ENCODE results near the gene MORN1. TPM values are rescaled to one million over a fixed set of nuclear protein-coding genes. Genes with fewer than 3 reads are reported as not detected.

The MORN1 gene
- total and polyA plus RNA-seq, 4 donors, result 2.3 to 6.9 (median 3.6) TPM

- TF ChIP-seq, protein P1, sequence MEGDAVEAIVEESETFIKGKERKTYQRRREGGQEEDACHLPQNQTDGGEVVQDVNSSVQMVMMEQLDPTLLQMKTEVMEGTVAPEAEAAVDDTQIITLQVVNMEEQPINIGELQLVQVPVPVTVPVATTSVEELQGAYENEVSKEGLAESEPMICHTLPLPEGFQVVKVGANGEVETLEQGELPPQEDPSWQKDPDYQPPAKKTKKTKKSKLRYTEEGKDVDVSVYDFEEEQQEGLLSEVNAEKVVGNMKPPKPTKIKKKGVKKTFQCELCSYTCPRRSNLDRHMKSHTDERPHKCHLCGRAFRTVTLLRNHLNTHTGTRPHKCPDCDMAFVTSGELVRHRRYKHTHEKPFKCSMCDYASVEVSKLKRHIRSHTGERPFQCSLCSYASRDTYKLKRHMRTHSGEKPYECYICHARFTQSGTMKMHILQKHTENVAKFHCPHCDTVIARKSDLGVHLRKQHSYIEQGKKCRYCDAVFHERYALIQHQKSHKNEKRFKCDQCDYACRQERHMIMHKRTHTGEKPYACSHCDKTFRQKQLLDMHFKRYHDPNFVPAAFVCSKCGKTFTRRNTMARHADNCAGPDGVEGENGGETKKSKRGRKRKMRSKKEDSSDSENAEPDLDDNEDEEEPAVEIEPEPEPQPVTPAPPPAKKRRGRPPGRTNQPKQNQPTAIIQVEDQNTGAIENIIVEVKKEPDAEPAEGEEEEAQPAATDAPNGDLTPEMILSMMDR (IDR thresholded peaks at IDR 0.05; ENCODE audit: low read depth, low read length, missing input control), result no peak
These were observed 18.5 kb downstream of the MORN1 start (continued) for GRCh38 chr1:2372551-2373490.

DNA sequence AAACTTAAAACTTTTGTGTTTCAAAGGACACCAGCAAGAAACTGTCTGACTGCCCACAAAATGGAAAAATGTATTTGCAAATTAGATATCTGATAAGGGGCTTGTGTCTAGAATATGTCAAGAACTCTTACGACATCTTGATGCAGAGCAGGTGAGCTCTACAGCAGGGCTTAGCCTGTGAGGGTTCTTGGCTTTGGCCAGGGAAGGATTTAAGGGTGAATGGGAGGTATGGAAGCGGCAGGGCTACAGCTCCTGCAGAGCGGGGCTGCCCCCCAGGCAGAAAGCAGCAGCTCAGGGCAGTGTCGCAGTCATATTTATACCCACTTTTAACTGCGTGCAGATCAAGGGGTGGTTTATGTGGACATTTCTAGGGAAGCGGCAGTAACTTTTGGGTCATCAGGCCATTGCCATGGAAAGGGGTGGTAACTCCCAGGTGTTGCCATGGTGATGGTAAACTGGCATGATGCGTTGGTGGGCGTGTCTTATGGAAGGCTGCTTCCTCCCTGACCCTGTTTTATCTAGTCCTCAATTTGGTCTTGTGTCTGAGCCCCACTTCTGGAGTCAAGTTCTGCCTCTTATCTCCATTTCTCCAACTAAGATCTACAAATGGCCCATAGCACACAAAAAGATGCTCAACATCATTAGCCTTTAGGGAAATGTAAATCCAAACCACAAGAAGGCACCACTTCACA lies 23.2 kb downstream of the MORN1 start:
- no peak for DNase-seq (ENCODE audit: low spot score)
- H3K27me3 ChIP-seq (ENCODE audit: control insufficient read depth in 4 of 4, insufficient read depth in 4 of 4, low read length in 3 of 4), result no peaks in the 10 kb centered on the region
- no peak overlapping the region for H3K27ac ChIP-seq (ENCODE audit: low read depth in 1 of 2, low read length in 2 of 2)
- no peak overlapping the region for H3K4me3 ChIP-seq (ENCODE audit: low read depth in 1 of 3, low read length in 3 of 3)
- H3K36me3 ChIP-seq (ENCODE audit: control insufficient read depth in 4 of 4, insufficient read depth in 3 of 4, low read depth in 1 of 4, low read length in 3 of 4), result peaks cover 0 to 3% (median 0%) of the 10 kb centered on the region in 4 donors
- WGBS, result 96% methylated on average over 8 of the region's 8 CpGs
- H3K9me3 ChIP-seq (ENCODE audit: control insufficient read depth in 4 of 4, low read length in 3 of 4), result peaks cover 0 to 1% (median 0%) of the 10 kb centered on the region in 4 donors
- H3K4me1 ChIP-seq (ENCODE audit: control insufficient read depth in 4 of 4, insufficient read depth in 4 of 4, low read length in 3 of 4), result no peaks in the 10 kb centered on the region
- TF ChIP-seq RXRA (IDR thresholded peaks at IDR 0.05) (no peak), GABPA (IDR thresholded peaks at IDR 0.05 in 1 of 2, conservative IDR thresholded peaks at IDR 0.05 in 1 of 2) (no peak), HNF4A (conservative IDR thresholded peaks at IDR 0.05) (no peak), NR2F2 (IDR thresholded peaks at IDR 0.05) (no peak), MAX (IDR thresholded peaks at IDR 0.05) (no peak), HNF4G (IDR thresholded peaks at IDR 0.05) (no peak), FOXA1 (IDR thresholded peaks at IDR 0.05) (no peak), SP1 (IDR thresholded peaks at IDR 0.05) (no peak), EGR1 (IDR thresholded peaks at IDR 0.05; ENCODE audit: low read depth in 2 of 2) (no peak), FOXA2 (IDR thresholded peaks at IDR 0.05) (no peak), YY1 (IDR thresholded peaks at IDR 0.05) (no peak), RAD21 (IDR thresholded peaks at IDR 0.05) (no peak)
- H3K9ac ChIP-seq (ENCODE audit: low read depth in 1 of 2, low read length in 2 of 2), result no peak overlapping the region

DNA sequence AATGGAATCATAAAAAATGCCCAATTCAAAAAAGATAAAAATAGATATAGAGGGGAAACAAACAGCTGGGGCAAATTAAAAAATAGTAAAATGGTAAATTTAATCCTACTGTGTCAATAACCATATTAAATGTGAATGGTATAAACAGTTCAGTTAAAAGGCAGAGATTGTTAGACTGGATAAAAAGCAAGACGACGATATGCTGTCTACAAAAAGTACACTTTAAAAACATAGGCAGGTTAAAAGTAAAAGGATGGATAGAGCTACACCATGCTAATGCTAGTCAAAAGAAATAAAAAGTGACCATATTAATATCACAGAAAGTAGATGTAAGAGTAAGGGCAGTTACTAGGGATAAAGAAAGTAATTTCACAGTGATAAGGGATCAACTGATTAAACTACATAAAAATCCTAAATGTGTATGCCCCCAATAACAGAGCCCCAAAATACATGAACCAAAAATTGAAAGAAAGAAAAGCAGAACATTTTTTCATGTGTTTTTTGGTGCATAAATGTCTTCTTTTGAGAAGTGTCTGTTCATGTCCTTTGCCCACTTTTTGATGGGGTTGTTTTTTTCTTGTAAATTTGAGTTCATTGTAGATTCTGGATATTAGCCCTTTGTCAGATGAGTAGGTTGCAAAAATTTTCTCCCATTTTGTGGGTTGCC lies 27.4 kb downstream of the MORN1 start:
- WGBS, result 100% methylated on average over 2 of the region's 2 CpGs
- H3K9ac ChIP-seq (ENCODE audit: low read depth in 1 of 2, low read length in 2 of 2), result no peak overlapping the region
- H3K27me3 ChIP-seq (ENCODE audit: control insufficient read depth in 4 of 4, insufficient read depth in 4 of 4, low read length in 3 of 4), result no peaks in the 10 kb centered on the region

More for the DNA sequence above, 27.4 kb downstream of the MORN1 start:
- no peaks in the 10 kb centered on the region for H3K4me1 ChIP-seq (ENCODE audit: control insufficient read depth in 4 of 4, insufficient read depth in 4 of 4, low read length in 3 of 4)
- TF ChIP-seq EGR1 (IDR thresholded peaks at IDR 0.05; ENCODE audit: low read depth in 2 of 2), result no peak
- TF ChIP-seq YY1 (IDR thresholded peaks at IDR 0.05), result no peak
- no peak for DNase-seq (ENCODE audit: low spot score)
- H3K9me3 ChIP-seq (ENCODE audit: control insufficient read depth in 4 of 4, low read length in 3 of 4), result peaks cover 0 to 1% (median 0%) of the 10 kb centered on the region in 4 donors
- H3K27ac ChIP-seq (ENCODE audit: low read depth in 1 of 2, low read length in 2 of 2), result no peak overlapping the region
- no peak overlapping the region for H3K4me3 ChIP-seq (ENCODE audit: low read depth in 1 of 3, low read length in 3 of 3)
- H3K36me3 ChIP-seq (ENCODE audit: control insufficient read depth in 4 of 4, insufficient read depth in 3 of 4, low read depth in 1 of 4, low read length in 3 of 4), result no peaks in the 10 kb centered on the region

Data from liver (tissue), 9 donors.